Testis (tissue), 3 donors: ENCODE data around the gene MARCHF7. TPM values are rescaled to one million over a fixed set of nuclear protein-coding genes. Genes with fewer than 3 reads are reported as not detected.
"Not testable (repeated sequence)": the region's sequence is repeated elsewhere in the genome, so short reads cannot be mapped to it uniquely, and the experiment has no call there.

ENCODE experiments used
- DNase-seq: peaks from one replicate; pipeline ENCODE4 v3.0.0-alpha.2; 2019
- H3K27ac ChIP-seq, 2 donors: fragments of 200-600 bp; sonication (generic); one replicate each; pipeline ENCODE4 v1.5.1; 2019
- H3K27me3 ChIP-seq: fragments of 200-600 bp; sonication (generic); one replicate; pipeline ENCODE4 v1.5.1; 2019
- H3K36me3 ChIP-seq: fragments of 200-600 bp; sonication (generic); one replicate; pipeline ENCODE4 v1.5.1; 2017; ENCODE audit warnings: low read depth; ENCODE audit errors: missing control alignments
- H3K4me1 ChIP-seq: fragments of 200-600 bp; sonication (generic); one replicate; pipeline ENCODE4 v1.5.1; 2019
- H3K4me3 ChIP-seq, 2 donors: fragments of 200-600 bp; sonication (generic); one replicate each; pipeline ENCODE4 v1.5.1; 2017 to 2019
- H3K9me3 ChIP-seq: fragments of 200-600 bp; sonication (generic); one replicate; pipeline ENCODE4 v1.5.1; 2017
- POLR2A ChIP-seq: fragments of 450-650 bp; IDR thresholded peaks from one replicate; pipeline ENCODE4 v1.6.1; 2017; ENCODE audit warnings: antibody characterized with exemption, mild to moderate bottlenecking, moderate library complexity
- WGBS, 2 donors: methylation state at CpG; one replicate each; pipeline ENCODE4 v1.1.5; 2018; 5-methylcytosine and 5-hydroxymethylcytosine counted together
- intact Hi-C: fragments of 100-400 bp; cut with DNase I; formaldehyde crosslinking; loops from one replicate; pipeline ENCODE4 v1.15.1; 2023; ENCODE audit warnings: low total_unique reads
- polyA plus RNA-seq: library from polyadenylated mRNA; stranded (reverse); fragments of 350-450 nt; fragmentation: Illumina TruSeq; extraction: RNeasy Lipid Tissue Mini Kit (QIAGEN cat#74804); gene quantifications from one replicate; pipeline ENCODE4 v1.2.3, GENCODE V29; 2014; ENCODE audit warnings: low read depth, low replicate concordance; ENCODE audit not compliant: insufficient read depth
- total RNA-seq, 2 donors: library from RNA; depleted of rRNA; stranded (reverse); fragments of >200 nt; gene quantifications; one replicate each; pipeline ENCODE4 v1.2.3, GENCODE V29; 2016
- TF ChIP-seq, protein P1 (sequence below), 3 experiments: fragments of 450-650 bp in 2 of 3; fragments of 200-600 bp in 1 of 3; sonication (generic) in 1 of 3; IDR thresholded peaks; one replicate each; pipeline ENCODE4 v1.5.1; 2016 to 2019; ENCODE audit warnings: antibody characterized with exemption in 3 of 3, mild to moderate bottlenecking in 2 of 3, moderate library complexity in 1 of 3

Gene MARCHF7
- total and polyA plus RNA-seq, 3 donors from 2014 or later: 89.4 to 115 (median 97.8) TPM

DNA sequence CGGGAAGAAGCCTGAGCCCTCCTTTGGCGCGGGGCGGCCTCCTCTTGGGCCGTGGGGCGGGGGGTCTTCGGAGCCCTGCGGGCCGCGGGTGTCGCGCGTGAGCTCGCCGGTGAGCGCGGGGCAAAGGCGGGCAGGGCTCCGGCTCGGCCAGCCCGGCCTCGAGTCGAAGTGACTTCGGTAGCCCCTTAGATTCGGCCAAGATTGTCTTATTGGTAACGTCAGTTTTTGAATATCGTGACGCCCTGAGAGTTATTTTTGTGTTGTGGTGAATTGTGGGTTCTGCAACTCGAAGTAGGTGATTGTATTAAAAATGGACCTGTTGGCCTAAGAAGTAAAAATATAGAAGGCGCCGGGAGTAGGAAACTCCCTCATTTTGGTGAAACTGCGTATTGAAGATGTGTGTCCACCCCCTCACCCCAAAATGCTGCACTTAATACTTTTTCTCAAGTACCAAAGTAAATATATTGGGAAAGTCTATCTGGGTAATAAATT lies 669 bp downstream of the MARCHF7 start:
- Histone ChIP-seq H3K4me1 (peaks cover 14% of the 10 kb centered on the region), H3K9me3 (no peaks in the 10 kb centered on the region), H3K4me3 (peak overlapping the region; percentile 95 to 97), H3K36me3 (no peaks in the 10 kb centered on the region), H3K27ac (peak overlapping the region; percentile 98 to 100), H3K27me3 (no peaks in the 10 kb centered on the region)
- TF ChIP-seq, protein P1, sequence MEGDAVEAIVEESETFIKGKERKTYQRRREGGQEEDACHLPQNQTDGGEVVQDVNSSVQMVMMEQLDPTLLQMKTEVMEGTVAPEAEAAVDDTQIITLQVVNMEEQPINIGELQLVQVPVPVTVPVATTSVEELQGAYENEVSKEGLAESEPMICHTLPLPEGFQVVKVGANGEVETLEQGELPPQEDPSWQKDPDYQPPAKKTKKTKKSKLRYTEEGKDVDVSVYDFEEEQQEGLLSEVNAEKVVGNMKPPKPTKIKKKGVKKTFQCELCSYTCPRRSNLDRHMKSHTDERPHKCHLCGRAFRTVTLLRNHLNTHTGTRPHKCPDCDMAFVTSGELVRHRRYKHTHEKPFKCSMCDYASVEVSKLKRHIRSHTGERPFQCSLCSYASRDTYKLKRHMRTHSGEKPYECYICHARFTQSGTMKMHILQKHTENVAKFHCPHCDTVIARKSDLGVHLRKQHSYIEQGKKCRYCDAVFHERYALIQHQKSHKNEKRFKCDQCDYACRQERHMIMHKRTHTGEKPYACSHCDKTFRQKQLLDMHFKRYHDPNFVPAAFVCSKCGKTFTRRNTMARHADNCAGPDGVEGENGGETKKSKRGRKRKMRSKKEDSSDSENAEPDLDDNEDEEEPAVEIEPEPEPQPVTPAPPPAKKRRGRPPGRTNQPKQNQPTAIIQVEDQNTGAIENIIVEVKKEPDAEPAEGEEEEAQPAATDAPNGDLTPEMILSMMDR (IDR thresholded peaks at IDR 0.05): no peak
- no peak for TF ChIP-seq POLR2A
- 0 to 1% methylated on average over 13 to 32 of the region's 32 CpGs for WGBS, 2 donors
- intact Hi-C loops: no loop called here
- DNase-seq: no peak

DNA sequence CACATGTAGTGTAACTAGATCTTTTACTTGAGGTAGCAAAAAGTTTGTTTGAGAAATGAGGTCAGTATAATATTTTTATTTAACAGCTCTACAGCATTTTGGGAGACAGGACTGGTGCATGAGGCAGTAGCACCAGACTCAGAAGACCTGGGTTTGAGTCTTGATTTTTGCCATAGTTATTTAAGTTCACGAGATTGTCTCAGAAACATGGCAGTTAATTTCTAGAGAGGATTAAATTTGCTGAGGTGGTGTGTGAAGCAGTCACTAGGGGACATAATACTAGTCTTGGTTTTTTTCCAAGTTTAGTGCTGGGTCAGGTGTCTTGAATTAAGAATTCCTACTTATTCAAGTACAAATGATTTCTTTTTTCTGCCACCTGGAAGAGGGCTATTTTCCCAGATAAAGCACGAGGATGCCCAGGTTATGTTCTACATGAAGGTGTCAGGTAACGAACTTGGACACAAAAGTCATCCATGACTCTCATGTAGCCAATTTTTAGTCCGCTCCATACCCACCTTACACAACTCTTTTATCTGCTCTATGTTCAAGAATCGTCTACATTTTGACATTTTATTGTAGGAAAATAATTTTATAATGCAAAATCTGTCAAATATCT lies 1.4 kb downstream of the MARCHF7 start:
- Histone ChIP-seq H3K4me3 (peak overlapping the region; percentile 95 to 97), H3K9me3 (no peaks in the 10 kb centered on the region), H3K36me3 (no peaks in the 10 kb centered on the region), H3K27ac (peak overlapping the region; percentile 98 to 100), H3K27me3 (no peaks in the 10 kb centered on the region), H3K4me1 (peaks cover 22% of the 10 kb centered on the region)
- no peak for DNase-seq
- 24 to 25% methylated on average over 5 of the region's 5 CpGs for WGBS, 2 donors
- intact Hi-C loops: no loop called here
- TF ChIP-seq POLR2A: no peak
- TF ChIP-seq, protein P1 (IDR thresholded peaks at IDR 0.05): no peak

DNA sequence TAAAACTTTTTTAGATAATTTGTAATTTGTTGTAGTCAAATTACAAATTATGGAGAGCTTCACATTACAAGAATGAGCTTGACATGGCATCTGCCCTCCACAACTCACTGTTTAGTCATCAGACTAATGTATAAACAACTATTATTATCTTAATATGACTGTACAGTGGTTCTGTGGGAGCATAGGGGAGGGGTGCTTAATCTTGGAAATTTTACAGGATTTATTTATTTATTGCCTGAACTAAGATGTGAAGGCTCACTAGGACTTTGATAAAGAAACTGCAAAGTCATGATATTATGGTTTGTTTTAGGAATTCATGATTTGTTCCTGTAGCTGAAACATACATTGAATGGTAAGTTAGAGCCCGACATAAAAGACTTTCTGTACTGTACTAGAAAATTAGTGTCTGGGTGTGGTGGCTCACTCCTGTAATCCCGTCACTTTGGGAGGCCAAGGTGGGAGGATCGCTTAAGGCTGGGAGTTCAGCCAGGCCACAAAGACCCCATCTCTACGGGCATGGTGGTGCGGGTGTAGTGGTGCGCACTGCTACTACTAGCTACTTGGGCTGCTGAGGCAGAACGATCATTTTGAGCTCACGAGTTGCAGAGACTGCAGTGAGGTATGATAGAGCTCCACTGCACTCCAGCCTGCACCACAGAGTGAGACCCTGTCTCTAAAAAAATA lies 2.1 kb downstream of the MARCHF7 start:
- Histone ChIP-seq H3K27ac (no peak overlapping the region), H3K9me3 (no peaks in the 10 kb centered on the region), H3K4me1 (peaks cover 23% of the 10 kb centered on the region), H3K27me3 (no peaks in the 10 kb centered on the region), H3K4me3 (no peak overlapping the region), H3K36me3 (no peaks in the 10 kb centered on the region)
- DNase-seq: no peak
- intact Hi-C loops: no loop called here
- WGBS, 2 donors: 57 to 59% methylated on average over 8 of the region's 8 CpGs
- TF ChIP-seq POLR2A: no peak
- TF ChIP-seq, protein P1 (IDR thresholded peaks at IDR 0.05): no peak

DNA sequence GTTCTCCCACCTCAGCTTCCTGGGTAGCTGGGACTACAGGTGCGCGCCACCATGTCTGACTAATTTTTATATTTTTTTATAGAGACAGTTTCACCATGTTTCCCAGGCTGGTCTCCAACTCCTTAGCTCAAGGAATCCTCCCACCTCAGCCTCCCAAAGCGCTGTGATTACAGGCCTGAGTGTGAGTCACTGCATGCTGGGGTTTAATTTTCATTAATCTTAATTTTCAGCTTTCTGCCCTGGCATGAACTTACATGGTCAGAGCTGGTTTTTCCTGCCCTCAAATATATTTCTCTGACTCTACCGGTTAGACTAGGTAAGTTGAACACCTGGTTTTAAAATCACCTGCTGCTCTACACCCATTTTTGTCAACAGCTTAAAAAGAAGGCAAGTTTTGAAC lies 3.1 kb downstream of the MARCHF7 start:
- Histone ChIP-seq H3K27me3 (no peaks in the 10 kb centered on the region), H3K36me3 (no peaks in the 10 kb centered on the region), H3K4me3 (no peak overlapping the region), H3K9me3 (no peaks in the 10 kb centered on the region), H3K4me1 (peaks cover 23% of the 10 kb centered on the region), H3K27ac (no peak overlapping the region)
- no peak for DNase-seq
- intact Hi-C loops: no loop called here
- 88 to 93% methylated on average over 4 of the region's 4 CpGs for WGBS, 2 donors
- TF ChIP-seq POLR2A: no peak
- TF ChIP-seq, protein P1 (IDR thresholded peaks at IDR 0.05): no peak

DNA sequence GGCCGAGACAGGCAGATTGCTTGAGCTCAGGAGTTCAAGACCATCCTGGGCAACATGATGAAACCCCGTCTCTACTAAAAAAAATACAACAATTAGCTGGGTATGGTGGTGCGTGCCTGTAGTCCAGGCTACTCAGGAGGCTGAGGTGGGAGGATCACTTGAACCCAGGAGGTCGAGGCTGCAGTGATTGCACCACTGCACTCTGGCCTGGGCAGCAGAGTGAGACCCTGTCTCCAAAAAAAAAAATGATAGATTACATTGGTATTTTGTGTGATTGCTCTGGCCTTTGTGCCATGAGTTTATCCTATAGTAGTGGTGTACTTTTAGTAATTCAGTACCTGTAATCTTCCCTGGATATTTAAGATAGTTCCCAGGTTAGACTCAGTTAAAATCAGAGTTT lies 4.1 kb downstream of the MARCHF7 start:
- H3K36me3 ChIP-seq, H3K27me3 ChIP-seq, H3K27ac ChIP-seq, intact Hi-C loops, H3K9me3 ChIP-seq, DNase-seq, H3K4me3 ChIP-seq: not testable (repeated sequence)
- WGBS, 2 donors: 88 to 96% methylated on average over 4 of the region's 4 CpGs
- H3K4me1 ChIP-seq: peaks cover 23% of the 10 kb centered on the region
